ENCODE data around the gene GDPD5.

Gene GDPD5

DNA sequence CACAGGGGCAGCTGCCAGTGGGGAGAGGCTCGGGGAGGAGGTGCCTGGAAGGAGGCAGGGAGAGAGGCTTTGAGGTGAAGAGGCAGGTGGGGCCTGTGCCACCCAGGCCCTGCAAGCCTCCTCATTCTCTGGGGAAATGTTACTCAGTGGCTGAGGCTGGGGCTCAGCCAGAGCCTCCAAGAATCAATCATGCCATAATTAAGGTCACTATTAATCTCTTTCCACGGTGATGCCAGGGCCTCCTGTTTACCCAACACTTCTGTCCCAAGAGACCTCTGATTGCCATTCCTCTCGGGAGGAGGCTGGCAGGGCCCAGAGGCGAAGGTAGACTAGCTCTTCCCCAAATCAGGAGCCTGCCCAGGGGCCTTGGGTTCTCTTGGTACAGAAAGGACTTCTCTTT is 38.4 kb downstream of the GDPD5 start:
- DNase-seq = no peak

DNA sequence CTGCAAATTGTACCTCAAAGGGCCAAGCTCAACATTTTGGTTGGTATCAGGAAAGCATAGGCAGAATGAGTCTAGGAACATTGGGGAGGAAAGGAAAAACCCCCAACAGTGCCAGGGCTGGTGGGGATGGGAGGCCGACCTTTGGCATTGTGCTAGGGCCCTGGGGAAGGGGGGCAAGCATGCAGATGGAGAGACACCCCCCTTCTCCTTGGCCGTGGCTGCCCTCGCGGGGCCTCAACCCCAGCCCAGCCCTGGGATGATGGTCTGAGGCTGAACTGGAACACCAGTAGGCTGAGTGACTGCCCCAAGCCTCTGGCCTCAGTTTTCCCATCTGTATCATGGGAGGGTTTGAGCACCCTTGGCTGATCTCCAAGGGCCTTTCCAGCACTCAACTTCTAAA is 40.0 kb downstream of the GDPD5 start:
- DNase-seq = no peak

DNA sequence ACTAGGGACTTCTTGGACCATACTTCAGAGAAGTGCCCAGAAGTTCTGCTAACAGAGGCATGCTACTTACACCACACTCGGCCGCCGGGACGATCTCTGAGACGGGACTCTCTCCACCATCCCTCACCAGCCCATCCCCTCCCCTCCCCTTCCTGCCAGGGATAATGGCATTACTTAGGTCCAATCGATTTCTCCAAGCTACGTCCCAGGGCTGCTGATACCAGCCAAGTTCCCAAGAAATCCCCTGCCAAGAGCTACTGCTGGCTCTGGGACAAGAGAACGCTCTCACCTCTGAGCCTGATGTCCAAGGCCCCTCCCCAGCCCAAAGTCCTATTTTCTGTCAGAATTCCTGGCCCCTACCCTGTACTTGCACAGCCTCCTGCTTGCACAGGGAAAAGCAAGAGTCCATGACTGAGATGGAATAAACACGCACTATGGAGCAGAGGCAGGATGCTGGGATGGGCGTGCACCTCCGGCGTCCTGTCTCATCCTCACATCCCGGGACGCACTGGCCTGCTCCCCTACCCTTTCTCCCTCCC is 42.7 kb downstream of the GDPD5 start:
- DNase-seq = no peak

DNA sequence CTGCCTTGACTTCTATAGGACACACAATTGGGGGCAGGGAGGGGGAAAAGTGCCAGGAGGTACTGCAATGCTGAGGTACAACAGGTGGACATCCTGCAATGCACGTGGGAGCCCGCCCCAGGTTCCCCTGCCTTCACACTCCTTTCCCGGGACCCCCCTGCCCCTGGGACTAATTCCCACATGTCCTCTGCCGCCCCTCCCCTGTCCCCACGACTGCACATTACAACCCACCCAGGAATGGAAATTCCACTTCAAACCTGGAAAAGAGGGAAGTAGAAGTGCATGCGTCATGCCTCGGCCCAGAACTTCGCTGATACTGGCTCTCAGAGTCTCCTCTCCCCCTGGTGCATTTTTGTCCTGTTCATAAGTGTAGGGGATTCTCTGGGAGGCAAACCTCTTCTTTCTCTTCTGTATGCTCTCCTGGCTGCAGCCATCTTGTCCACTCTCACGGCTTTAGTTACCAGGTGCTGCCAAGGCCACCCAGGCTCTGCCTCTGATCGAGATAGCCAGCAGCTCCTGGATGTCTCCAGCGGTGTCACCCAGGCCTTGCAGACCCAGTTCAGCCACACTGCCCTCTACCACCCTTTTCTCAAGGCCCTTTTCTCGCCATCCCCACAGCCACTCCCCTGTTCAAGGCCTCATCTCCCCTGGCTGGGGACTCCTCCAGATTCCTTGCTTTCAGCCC is 43.7 kb downstream of the GDPD5 start:
- no peak for DNase-seq

DNA sequence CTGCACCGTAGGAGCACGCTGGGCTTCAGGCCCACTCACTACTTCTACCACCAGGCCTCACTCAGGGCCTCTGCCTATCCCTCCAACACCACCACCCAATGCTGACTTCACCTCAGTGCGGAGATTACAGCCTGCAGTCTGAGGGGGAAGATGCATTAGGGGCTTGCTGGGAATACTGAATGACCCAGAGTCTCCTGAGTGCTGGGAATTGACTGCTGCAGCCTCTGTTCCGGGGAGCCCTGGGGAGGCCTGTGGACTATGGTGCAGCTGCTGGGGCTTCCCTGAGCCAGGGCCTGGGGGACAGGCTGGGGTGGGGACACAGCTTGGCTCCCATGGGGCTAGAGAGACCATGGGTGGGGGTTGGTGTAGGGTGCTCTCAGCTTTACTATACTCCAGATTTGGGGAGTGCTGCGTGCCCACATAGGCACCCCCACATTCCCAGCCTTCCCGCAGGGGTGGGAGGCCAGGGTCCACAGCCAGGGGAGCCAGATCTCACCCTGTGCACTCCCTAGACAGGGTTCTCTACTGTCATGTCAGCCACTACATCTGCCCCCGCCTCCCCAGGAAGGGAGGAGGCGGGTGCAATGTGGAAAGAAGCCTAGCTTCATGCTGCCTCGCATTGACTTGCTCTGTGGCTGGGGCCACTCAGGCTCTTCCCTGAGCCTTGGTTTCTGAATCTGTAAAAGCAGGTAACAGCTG is 44.4 kb downstream of the GDPD5 start:
- no peak for DNase-seq

DNA sequence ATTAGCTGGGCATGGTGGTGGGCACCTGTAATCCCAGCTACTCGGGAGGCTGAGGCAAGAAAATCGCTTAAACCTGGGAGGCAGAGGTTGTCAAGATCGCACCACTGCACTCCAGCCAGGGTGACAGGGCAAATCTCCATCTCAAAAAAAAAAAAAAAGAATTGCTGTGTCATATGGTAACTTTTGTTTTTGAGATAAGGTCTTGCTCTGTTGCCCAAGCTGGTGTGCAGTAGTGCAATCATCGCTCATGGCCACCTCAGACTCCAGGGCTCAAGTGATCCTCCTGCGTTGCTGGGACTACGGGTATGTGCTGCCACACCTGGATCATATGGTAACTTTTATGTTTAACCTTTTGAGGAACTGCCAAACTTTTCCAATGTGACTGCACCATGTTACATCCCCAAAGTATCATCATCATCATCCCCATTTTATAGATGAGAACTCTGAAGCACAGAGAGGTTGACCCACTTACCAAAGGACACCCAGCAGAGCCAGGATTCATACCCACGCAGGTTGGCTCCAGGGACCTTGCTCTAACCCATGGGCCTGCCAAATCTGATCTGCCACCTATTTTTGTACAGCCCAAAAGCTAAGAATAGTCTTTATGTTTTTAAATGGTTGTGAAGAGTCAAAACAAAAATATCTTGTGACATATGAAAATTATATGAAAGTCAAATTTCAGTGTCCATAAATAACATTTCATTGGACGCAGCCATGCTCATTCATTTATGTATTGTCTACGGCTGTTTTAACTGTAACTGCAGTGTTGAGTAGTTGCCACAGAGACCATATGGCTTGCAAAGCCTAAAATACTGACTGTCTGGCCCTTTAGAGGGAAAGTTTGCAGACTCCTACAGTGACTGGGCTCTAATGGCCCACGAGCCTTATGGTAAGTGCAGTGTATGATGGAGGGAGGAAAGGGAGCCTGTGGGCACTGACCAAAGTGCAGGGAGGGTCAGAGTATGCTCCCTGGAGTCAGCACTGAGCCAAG is 45.3 kb downstream of the GDPD5 start:
- no peak for DNase-seq

DNA sequence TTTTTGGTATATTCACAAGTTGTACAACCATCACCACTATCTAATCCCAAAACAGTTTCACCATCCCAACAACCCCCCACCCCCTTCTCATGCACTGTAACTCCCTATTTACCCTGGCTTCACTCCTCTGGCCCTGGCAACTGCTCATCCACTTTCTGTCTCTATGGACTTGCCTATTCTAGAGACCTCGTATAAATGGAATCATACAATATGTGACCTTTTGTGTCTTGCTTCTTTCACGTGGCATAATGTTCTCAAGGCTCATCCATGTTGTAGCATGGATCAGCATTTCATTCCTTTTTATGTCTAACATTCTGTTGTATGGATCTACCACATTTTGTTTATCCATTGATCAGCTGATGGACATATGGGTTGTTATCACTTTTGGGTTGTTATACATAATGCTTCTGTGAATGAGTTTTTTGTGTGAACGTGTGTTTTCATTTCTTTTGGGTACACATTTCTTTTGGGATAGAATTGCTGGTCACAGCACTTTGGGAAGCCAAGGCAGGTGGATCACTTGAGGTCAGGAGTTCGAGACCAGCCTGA is 46.1 kb downstream of the GDPD5 start:
- DNase-seq = no peak

DNA sequence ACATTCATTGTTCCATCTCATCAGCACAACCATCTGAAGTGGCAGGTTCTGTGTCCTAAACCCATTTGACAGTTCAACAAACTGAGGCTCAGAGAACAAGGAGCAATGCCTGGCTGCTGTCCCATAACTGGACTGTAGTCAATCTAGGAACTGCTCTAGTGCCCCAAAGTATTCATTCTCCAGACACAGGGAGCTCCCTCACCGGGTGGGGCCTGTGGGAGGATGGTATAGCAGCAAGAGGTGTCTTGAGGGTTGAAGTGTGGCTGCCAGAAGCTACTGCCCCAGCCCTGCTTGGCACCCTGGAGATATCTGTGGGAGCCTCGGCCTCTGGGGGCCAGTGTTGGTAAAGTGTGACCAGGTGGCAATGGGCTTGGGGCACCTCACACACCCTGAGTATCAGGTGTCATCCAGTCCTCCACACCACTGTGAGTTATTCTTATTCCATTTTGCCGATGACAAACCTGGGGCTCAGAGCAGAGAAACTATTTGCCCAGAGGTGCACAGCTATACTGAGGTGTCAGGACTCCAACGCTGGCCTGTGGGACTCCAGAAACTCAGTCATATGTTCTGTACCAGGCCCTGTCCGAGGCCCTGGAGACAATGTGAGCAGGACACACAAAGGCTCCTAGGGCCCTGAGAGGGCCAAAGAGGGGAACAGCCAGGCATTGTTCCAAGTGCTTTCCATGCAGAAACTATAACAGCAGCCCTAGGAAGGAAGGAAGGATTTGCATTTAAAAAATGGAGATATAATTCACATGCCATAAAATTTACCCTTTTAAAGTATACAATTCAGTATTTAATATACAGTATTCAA is 46.8 kb downstream of the GDPD5 start:
- no peak for DNase-seq

DNA sequence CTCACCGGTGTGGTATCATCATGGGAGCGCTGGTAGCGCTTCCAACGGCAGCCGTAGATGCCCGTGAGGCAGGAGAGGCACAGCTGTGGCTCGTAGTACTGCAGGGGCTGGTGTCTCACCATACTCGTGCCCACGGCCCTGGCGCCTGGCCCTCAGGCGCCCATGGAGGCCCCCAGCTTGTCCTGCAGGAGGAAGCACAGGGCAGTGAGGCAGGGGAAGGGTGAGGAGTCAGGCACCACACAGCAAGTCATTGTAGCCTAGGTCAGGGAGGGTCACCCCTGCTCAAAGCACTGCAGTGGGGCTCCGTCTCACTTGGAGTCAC is 48.2 kb downstream of the GDPD5 start:
- DNase-seq = no peak

DNA sequence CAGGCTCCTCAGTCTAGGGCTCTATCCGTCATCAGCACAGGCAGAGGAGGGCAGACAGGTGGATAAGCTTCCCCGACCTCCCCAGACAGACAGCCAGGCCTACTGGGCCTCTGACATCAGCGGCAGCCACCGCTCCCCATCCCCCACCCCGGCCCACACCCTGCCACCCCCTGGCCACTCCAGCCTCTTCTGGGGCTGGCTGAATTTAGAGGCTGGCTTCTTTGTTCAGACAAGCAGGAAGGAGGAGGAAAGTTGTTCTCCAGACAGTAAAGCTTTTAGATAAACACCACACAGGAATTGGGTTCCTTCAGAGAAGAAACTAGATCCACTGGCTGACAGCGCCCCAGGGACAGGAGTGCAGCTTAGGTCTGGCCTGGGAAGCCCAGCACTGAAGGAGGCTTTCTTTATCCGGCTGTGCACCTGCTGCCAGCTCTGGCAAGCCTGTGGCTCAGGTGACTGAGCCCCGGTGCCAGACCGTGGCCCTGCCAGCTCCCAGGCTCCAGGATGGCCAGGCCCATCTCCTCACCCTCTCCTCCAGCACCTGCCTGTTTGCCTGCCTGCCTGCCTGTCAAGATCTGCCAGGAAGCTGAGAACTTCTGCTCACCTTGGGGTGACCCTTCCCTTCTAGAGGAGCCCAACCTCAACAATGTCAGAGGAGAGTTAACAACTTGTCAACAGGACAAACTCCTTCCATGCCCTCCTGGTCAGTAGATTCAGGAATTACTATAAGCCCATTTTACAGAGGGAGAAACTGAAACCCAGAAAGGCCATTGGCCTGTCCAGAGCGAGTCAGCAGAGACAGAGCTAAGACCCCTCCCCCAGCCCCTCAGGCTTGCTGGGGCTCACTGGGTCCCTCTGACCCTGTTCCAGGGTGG is 48.8 kb downstream of the GDPD5 start:
- no peak for DNase-seq

DNA sequence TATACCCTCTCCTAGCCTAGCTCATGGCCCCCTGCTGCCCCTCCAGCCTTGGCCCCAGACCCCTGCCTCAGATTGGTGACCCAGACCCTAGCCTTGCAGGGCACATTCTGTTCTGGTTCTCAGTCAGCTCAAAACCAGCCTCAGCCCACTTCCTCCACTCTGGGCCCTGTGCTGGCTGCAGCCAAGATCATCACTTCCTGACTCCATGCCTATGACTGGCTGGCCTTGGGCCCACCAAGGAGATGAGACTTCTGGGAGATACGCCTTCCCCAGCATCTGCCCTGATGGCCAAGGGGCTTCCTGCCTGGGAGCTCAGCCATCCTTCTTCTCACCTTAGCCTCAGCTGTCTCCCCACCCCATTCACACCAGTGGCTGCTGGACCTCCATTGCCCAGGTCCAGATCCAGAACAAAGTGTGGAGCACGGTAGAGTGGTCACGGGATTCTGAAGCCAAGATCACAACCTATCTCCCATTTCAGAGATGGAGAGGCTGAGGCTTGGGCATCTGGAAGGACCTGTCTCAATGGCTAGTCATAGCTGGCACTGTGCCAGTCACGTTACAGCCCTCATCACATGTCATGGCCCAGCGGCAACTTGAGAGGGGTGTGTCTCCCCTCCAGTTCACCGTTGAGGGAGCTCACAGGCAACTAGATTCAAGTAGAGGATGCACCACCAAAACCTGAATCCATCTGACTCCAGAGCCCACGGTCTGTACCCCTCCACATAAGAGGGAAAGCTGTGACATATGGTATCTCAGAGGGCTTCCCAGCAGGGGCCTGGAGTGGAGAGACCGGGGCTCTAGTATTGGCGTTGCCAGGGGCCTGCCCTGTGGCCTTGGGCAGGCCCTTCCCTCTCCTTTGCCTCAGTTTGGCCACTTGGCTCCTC is 49.7 kb downstream of the GDPD5 start:
- DNase-seq = peak in 1 of 2 experiments; percentile 27

DNA sequence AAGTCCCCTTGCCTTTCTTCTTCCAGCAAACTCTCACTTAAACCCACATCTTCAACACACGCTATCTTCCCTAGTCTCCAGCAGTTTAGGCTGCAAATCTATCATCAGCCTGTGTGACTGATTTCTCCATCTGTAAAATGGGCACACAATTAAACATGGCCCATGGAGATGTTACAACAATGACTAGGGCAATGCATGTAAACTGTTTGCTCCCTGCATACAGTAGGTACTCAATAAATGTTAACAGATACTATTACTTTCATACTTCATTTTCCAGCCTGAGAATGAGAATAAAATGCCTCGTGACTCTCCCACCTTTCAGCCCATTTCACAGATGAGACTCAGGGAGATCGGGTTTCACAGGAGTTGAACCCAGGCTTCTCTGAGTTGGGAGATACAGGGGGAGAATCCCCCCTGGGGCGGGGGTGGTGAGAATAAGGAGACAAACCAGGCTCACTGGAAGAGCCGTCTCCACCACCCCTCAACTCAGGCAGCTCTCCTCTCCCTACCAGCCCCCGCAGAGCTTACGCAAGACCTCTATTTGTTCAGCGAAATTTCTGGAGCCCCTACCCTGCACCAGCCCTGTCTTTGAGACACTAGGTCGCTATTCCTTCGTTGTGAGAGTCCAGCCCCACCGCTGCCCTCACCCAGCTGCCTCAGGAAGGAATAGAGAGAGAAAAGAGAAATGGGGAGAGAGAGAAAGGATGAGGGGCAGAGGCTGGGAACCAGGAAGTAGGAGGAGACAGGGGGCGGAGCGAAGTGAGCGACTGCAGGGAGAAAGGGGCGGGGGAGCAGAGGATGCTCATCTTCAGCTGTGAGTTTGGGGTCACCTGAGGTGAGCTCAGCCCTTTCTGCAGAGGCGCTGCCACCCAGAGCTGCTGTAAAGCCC is 50.6 kb downstream of the GDPD5 start:
- DNase-seq = peak; percentile 64 to 75

DNA sequence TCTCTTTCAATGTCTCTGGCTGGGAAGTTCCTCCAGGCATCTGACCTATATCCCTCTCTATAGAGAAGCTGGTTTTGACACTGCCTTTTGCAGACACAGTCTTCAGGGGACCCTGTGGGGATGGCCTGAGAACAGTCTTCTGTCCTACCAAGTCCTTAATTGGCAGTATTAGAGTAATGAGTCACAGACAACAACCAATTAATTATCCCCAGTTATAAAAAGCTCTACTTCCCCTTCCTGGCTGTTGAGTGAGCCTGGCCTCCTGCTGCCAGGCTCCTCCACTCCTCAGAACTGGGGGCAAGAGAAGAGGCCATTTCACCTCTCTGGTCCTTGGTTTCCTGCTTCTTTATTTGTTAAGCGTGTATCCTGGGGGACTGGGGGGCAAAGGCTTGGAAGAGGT is 51.5 kb downstream of the GDPD5 start:
- DNase-seq = no peak

DNA sequence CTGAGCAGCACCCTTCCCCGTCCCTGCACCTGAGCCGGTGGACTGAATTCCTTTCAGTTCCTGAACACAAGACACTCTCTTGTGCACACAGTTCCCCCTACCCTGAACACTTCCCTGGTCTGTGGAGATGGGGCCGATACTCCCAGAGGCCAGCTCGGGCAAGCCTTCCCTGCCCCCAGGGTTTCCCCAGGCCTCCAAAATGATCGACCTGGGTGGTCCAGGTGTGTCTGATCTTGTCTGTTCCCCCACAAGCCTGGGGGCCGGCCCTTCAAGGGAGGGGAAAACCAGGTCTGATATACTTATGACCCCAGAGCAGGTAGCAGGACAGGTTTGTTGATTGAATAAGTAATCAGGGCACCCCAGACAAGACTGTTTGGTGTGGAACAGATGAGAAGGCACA is 52.1 kb downstream of the GDPD5 start:
- no peak for DNase-seq

DNA sequence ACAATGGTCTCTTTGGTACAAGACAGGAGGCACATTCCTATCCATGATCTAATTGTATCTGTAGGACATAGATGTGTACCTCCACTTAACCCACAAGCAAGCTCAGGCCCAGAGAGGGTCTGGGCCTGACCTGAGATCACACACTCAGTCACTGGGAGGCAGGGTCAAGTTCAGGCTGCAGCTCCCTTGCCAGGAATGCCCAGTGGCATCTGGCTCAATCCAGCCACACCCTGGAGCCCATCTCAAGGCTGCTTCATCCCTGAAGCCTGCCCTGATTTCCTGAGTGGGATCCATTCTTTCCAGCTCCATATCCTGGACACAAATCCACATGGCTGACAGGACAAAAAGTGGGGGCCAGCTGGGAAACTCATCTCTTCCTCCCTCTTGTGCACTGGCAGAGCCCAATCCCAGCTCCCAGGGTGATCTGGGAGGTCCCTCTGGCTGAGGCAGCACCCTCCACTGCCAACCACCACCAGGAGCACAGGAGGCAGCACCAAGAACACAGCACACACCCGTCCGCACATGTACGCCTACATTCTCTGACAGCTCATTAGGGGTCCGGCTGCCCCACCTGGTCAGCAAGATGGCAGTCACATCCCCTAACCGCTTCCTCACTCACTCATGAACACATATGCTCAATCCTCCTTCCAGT is 53.5 kb downstream of the GDPD5 start:
- no peak for DNase-seq

DNA sequence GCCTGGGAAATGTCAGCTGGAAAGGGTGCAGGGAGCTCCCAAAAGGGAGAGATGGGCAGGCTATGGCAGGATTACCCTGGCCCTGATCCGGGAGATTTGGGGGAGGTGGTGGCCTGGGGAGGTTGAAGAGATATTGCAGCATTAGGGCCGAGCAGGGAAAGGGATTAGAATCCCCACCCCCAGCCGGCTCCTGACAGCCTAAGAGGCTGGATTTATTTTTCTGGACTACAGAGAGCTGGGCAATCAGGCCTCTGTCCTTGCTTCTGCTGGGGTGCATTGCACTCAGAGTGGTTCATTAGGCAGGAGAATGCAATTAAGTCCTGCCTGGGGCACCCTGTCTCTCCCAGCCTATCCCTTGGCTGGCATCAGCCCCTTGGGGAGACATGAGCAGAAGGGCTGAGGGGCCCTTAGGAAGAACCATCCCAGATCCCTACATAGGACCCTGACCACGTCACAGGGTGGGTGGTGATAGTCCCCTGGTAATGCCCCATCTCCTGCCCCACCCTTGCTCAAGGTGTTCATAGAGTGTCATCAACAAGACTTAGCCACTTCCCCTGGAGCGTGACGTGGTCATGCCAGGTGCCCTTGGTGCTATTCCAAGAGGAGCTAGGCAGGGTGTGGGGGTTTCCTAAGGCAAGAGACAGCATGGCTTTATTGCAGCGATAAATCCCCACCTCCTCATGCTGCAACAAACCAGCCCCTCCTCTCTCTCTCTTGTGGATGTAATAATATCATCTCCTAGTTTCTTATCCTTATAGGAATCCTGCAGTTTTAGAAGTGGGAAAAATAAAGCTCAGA is 54.4 kb downstream of the GDPD5 start:
- DNase-seq = no peak

DNA sequence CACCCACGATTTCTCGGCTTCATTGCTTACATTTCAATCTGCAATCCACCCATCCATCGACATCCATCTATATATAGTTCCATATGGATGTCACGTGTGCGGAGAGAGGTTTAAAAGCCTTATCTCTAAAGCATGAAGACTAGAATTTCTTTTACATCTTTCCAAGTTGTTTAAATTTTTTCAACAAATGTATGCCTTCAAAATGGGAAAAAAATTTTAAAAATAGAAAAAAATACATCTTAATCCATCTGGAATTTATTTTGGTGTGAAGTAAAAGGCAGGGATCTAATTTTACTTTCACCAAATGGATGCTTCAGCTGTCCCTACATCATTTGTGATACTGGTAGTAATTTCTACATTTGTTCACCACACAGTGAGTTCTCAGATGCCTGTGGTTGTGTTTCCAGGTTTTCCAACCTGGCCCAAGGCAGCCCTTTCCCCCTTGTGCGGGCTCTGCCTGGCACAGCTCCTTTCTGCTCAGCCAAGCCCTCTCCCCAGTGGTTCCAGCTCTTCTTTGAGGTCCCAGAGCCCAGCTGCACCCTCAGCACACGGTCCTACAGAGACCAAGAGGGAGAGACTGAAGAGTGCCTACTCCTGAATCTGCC is 55.2 kb downstream of the GDPD5 start:
- DNase-seq = no peak
